Adipocyte (in vitro differentiated cells): ENCODE results near the gene MAP3K3.

Source experiments
- DNase-seq: peaks from one replicate; pipeline ENCODE4 v3.0.0-alpha.2; 2015; ENCODE audit warnings: low read depth
- H3K27me3 ChIP-seq: replicated peaks from 2 replicates; pipeline ENCODE4 v1.7.0; 2013; ENCODE audit warnings: mild to moderate bottlenecking, low read length, moderate library complexity; ENCODE audit not compliant: control insufficient read depth, insufficient read depth
- H3K36me3 ChIP-seq: 2 replicates; pipeline ENCODE4 v1.7.0; 2013; ENCODE audit warnings: low read length, mild to moderate bottlenecking, moderate library complexity; ENCODE audit not compliant: control insufficient read depth, insufficient read depth, severe bottlenecking
- H3K4me1 ChIP-seq: 2 replicates; pipeline ENCODE4 v1.7.0; 2013; ENCODE audit warnings: mild to moderate bottlenecking, low read length, moderate library complexity; ENCODE audit not compliant: control insufficient read depth, insufficient read depth
- H3K4me3 ChIP-seq: 2 replicates; pipeline ENCODE4 v1.7.0; 2013; ENCODE audit warnings: mild to moderate bottlenecking, low read length, moderate library complexity
- H3K9ac ChIP-seq: 2 replicates; pipeline ENCODE4 v1.7.0; 2013; ENCODE audit warnings: mild to moderate bottlenecking, low read length, moderate library complexity
- H3K9me3 ChIP-seq: 2 replicates; pipeline ENCODE4 v1.7.0; 2013; ENCODE audit warnings: mild to moderate bottlenecking, low read length, moderate library complexity; ENCODE audit not compliant: control insufficient read depth

Gene MAP3K3

DNA sequence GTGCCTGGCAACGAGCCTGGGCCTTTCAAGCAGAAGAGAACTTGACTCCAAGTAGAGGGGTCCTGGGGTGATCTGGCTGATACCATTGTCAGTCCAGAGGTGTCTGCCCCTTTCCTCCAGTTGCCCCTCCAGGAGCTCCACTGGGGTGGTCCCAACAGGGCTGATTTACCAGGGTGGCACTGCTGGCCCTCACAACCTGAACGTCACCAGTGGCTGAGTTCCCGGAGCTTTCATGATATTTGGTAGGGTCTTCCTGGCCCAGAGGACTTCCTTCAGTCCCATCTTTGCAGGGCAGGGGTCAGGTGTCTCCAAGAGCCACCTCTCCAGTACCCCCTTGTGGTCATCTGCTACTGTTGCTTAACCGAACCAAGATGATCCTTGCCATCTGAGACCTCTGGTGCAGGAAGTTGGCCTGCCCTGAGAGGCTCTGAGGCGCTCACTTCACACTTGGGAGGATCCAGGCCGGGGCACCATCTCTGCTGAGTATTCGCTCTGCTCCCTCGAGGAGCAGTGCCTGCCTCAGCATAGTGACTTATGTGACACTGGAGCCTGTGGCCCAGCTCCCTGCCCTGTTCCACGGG lies 74.3 kb downstream of the MAP3K3 start:
- peak; percentile 36 for DNase-seq
- Histone ChIP-seq H3K36me3 (peaks cover 30% of the 10 kb centered on the region), H3K9ac (no peak overlapping the region), H3K27me3 (no peaks in the 10 kb centered on the region), H3K4me1 (peaks cover 20% of the 10 kb centered on the region), H3K9me3 (no peaks in the 10 kb centered on the region), H3K4me3 (no peak overlapping the region)

DNA sequence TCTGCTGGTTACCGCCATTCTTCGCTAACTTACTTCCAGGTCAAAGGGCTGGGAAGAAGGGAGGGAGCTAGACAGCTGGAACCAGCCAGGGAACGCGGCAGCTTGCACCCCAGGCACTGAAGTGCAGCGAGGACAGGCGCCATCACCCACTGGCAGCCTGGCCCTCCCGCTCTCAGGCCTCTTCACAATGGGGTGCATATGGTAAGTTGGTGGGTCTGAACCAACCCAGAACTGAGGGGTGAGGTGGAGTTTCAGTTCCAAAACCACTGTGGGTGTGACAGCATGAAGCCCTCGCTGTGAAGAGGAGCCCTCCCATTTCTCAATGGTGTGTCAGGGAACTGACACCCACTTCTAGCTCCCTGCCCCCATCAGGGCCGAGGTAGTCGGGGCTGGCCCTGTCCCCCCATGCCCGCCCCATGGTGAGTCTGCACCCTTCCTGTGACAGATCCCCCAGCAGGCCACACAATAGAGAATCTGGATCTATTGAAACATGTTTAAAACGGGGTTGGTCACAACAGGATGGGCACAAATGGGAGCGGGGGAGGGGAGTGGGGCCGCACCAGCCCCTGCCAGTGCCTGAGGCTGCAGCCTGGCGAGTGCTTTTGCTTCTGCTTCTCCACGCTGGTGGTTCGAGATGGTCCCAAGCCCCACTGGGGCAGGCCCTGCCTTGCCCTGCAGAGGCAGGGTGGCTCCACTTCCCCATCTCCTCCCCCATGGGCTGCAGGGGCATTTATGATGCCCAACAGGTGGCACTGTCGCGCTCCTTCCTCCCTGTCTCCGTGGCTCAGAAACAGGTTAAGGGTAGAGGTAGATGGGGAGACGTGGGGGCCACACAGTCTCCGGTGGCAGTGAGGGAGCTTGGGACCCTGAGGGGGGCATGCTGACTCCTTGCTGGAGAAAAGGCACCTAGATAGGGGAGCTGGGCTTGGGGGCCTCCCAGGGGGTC lies 75.4 kb downstream of the MAP3K3 start:
- H3K4me1 ChIP-seq: peaks cover 21% of the 10 kb centered on the region
- no peak overlapping the region for H3K9ac ChIP-seq
- DNase-seq: peak; percentile 30
- no peaks in the 10 kb centered on the region for H3K9me3 ChIP-seq
- H3K36me3 ChIP-seq: peaks cover 19% of the 10 kb centered on the region
- H3K4me3 ChIP-seq: no peak overlapping the region
- no peaks in the 10 kb centered on the region for H3K27me3 ChIP-seq

DNA sequence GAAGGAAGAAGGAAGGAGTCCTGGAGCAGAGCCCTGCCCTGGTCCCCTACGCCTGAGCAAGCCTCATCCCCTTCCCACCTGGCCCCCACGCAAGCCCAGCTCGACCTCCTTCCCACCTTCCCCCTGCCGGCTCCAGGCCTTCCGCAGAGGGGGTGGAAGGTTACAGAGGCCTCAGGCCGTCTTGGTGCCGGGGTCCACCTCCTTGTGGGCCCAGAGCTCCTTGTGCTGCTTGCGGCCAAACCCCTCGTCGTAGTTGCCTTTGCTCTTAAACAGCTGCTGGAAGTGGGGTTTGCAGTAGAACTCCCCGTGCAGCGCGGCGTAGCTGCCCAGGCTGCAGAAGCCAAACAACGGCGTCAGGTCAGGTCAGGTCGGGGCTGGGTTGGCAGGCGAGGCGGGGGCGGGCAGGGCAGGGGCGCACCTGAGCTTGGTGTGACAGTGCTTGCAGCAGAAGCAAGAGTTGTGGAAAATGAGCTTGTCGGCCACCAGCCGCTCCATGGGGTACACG lies 76.2 kb downstream of the MAP3K3 start:
- H3K4me1 ChIP-seq: peaks cover 21% of the 10 kb centered on the region
- H3K27me3 ChIP-seq: no peaks in the 10 kb centered on the region
- no peak overlapping the region for H3K9ac ChIP-seq
- no peak for DNase-seq
- no peak overlapping the region for H3K4me3 ChIP-seq
- no peaks in the 10 kb centered on the region for H3K9me3 ChIP-seq
- H3K36me3 ChIP-seq: peaks cover 18% of the 10 kb centered on the region

DNA sequence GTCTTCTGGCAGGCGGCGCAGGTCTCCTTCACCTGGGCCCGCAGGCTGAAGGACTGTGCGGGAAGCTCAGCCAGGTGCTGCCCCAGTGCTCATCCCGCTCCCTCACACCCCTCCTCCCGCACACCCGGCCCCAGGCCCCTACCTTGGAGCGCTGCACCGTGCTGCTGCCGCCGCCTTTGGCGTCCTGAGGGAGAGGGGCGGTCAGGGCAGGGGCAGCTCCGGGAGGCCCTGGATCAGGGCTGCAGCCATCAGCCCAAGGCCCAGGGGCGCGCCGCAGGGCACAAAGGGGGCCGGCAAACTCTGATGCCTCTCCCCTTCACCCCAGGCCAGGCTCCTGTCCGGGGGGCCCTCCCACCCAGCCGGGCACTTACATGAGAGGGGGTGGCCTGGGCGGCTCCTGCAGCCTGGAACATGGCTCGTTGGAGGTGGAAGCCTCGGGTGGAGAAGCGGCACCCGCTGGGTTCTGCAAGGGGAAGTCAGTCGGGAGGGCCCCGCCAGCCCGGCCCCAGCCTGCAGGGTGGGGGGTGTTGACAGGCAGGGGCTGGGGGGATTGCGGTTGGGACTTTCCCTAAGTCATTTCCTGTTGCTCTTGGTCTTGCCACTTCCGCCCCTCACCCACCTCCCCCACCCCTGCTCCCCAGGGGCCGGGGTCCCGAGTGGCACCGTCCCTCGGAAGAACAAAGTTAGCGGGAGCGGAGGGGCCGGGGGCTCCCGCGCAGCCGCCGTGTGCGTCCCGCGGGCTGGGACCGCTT lies 76.8 kb downstream of the MAP3K3 start:
- DNase-seq: peak; percentile 36
- H3K4me3 ChIP-seq: peak overlapping the region; percentile 37
- peaks cover 21% of the 10 kb centered on the region for H3K4me1 ChIP-seq
- peaks cover 17% of the 10 kb centered on the region for H3K36me3 ChIP-seq
- H3K9me3 ChIP-seq: no peaks in the 10 kb centered on the region
- H3K9ac ChIP-seq: peak overlapping the region; percentile 25
- no peaks in the 10 kb centered on the region for H3K27me3 ChIP-seq

DNA sequence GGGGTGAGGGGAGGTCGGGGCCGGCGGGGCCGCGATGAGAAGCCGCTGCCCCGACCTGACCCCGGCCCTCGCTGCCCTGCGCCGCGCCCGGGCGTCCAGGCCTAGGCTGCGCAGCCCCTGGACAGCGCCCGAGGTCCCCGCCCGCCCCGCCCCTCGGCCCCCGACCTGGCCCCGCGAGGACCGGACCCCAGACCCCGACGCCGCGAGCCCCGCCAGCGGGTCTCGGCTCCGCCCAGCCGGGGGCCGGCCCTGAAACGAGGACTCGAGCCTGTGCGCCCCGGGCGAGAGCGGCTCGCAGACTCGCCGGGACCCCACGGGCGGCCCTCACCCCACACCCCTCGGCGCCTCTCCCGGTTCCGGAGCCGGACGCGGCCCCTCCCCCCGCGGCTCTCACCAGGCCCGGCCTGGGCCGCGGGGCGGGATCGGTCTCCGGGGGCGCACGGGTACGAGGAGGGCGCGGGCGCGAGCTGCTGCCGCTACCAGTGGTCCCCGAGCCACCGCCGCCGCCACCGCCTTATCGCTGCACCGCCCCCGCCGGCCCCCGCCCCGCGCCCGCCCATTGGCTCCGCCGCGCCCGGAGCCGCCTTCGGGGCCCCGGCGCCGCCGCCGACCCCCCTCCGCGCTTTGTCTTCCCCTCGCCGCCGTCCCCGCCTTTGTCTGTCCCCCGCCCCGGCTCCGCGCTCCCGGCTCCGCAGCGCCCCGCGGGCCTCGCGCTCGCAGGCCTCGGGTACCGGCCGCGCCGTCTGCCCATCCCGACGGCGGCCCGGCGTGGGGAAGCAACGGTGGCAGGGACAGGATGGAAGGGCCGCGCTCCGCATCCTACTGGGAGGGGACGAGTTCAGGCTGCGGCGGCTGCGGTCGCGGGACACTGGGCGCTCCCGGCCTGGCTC lies 77.7 kb downstream of the MAP3K3 start, which contains the start of gene LIMD2:
LIMD2 (minus strand) TSS at position 488 of the 890 bp plus-strand sequence. CDS start 827 bp downstream, outside the sequence.
- no peaks in the 10 kb centered on the region for H3K27me3 ChIP-seq
- H3K4me1 ChIP-seq: peaks cover 21% of the 10 kb centered on the region
- peak within 1 kb of the TSS; percentile 64 for H3K4me3 ChIP-seq
- H3K9ac ChIP-seq: peak within 1 kb of the TSS; percentile 73
- no peaks in the 10 kb centered on the region for H3K9me3 ChIP-seq
- DNase-seq: peak; percentile 76
- peaks cover 17% of the 10 kb centered on the region for H3K36me3 ChIP-seq

DNA sequence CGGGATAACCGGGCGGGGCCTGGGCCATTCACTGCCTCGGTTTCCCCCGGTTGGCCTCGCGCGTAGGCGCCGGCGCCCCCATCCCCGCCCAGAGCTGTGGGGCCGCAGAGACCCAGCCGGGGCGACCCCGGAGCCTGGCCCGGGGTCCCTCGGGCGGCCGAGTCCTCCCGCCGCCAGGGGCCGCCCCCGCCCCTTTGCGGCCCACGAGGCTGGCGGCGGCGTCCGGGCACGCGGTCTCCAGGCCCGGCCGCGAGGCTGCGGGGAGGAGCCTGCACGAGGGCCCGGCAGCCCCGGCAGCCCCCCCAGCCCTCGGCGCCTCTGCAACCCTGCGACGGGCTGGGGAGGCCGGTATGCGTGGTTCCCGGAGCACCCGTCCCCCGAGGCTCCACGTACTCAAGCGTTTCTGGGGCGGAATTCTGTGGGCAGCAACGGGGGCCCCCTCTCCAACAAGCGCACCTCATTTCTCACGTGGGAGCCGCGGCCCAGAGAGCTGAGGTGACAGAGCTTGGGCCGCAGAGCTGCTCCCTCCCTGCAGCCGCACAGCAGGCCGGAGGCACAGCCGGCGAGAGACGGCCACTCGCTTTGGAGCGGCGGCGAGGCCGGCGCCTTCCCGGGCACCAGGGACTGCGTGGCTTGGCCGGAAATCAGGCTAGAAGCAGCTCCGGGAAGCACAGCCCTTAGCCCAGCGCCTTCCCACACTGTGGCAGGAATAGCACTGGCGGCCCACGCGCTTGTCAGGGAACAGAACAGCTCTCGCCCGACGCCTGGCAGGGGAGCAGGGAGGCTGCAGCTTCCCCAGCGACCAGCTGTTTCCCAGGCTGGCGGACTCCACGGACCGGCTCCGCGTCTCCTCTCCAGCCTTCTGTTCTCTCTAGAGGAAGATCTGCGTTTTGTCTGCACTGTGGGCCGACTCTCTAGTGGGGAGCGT lies 78.6 kb downstream of the MAP3K3 start:
- no peaks in the 10 kb centered on the region for H3K9me3 ChIP-seq
- peaks cover 26% of the 10 kb centered on the region for H3K36me3 ChIP-seq
- H3K4me1 ChIP-seq: peaks cover 21% of the 10 kb centered on the region
- DNase-seq: peak; percentile 51
- H3K9ac ChIP-seq: peak overlapping the region; percentile 73
- peak overlapping the region; percentile 52 for H3K4me3 ChIP-seq
- no peaks in the 10 kb centered on the region for H3K27me3 ChIP-seq

DNA sequence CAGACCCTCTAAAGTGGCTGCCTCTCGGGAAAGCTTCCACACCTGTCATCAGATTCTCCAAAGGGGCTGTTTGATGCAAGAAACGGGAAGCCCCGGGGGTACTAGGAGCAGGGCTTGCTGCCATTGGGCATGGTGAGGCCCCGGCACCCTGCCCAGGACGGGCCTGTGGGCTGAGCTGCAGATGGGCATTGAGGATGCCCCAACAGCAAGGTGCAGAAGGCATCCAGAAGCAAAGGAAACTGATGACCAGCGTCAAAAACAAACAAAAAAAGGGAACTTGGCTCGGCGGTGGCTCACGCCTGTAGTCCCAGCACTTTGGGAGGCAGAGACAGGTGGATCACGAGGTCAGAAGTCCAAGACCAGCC lies 79.2 kb downstream of the MAP3K3 start:
- Histone ChIP-seq H3K27me3 (no peaks in the 10 kb centered on the region), H3K4me3 (no peak overlapping the region), H3K9ac (peak overlapping the region; percentile 73), H3K4me1 (peaks cover 18% of the 10 kb centered on the region), H3K36me3 (peaks cover 32% of the 10 kb centered on the region), H3K9me3 (no peaks in the 10 kb centered on the region)
- no peak for DNase-seq

DNA sequence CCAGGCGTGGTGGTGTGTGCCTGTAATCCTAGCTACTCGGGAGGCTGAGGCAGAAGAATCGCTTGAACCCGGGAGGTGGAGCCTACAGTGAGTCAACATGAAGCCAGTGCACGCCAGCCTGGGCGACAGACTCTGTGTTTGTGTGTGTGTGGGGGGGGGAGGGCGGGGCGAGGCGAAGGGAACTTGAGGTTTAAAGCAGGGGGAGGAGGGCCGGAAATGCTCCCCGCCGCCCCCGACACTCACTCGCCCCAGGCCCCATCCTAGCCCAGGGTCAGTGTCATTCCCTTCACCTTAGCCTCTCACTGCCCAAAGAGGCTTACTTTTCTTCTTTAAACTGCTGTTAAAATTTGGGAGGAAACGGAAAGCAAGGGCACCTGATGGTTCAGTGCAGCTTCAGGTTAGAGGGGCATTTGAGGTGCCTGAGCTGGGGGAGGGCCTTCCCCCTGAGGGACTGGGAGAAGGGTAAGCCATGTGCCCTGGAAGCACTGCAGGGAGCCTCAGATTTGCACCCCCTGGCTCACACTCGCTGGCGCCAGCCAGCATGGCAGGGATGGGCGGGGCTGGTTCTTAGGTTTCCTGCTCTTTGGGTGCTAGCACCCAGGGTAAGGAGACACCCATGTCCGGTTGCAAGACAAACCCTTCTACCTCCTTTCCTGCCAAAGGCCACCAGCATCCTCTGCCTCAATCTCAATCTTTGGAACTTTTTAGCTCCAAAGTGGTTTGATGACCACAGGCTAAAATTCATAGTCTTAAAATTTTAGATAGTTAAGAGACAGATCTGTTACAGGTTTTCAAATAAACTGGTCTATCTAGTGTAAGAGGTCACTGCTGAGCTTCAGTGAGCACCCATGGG lies 79.9 kb downstream of the MAP3K3 start:
- DNase-seq: no peak
- Histone ChIP-seq H3K36me3 (peaks cover 37% of the 10 kb centered on the region), H3K9ac (no peak overlapping the region), H3K4me3 (no peak overlapping the region), H3K4me1 (peaks cover 12% of the 10 kb centered on the region), H3K27me3 (no peaks in the 10 kb centered on the region), H3K9me3 (no peaks in the 10 kb centered on the region)

DNA sequence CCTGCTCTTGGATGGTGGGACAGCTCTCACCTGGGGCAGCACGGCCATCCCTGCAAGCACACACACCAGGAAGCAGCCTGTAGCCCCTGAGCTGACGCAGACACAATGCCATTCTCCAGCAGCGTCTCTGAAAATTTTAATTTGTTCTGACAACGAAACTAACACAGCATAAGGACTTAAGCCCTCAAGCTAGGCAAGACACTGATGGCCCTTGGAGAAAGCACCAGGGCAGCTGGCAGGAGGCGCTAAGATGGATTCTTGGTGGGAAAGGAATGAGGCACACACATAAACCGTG lies 80.5 kb downstream of the MAP3K3 start:
- peaks cover 8% of the 10 kb centered on the region for H3K4me1 ChIP-seq
- H3K9me3 ChIP-seq: no peaks in the 10 kb centered on the region
- H3K4me3 ChIP-seq: no peak overlapping the region
- no peaks in the 10 kb centered on the region for H3K27me3 ChIP-seq
- peaks cover 39% of the 10 kb centered on the region for H3K36me3 ChIP-seq
- DNase-seq: no peak
- H3K9ac ChIP-seq: no peak overlapping the region
